ENCODE measurements around the gene PPM1F.

DNA sequence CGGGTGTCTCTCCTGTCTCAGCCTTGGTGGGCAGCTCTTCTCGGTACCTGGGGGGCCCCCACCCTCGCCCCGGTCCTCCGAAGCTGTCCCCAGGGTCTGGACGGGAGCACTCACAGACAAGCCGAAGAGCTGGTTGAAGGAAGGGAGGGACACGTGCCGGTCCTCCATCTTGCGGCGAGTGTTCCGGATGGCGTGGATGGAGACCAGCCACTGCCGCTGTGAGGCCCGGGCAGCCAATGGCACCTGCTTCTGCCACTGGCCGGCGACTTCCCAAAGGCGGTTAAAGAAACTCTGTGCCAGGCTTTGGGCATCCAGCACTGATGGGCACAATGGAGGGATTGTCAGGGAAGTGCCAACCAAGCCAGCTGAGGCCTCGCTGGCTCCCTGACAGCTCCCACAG lies 18.7 kb downstream of the PPM1F start:
- no peak for TF ChIP-seq POLR2AphosphoS5 (IDR thresholded peaks at IDR 0.05; ENCODE audit: borderline replicate concordance, low read depth, low read length)
- no peak for TF ChIP-seq EZH2 (IDR thresholded peaks at IDR 0.05)
- TF ChIP-seq FOXP2 (optimal IDR thresholded peaks at IDR 0.05; ENCODE audit: control extremely low read depth, extremely low read length, insufficient read depth) = no peak

Data from SK-N-MC (cell line).